Suprapubic skin (tissue), 4 donors: ENCODE results near the gene THRAP3. TPM values are rescaled to one million over a fixed set of nuclear protein-coding genes. Genes with fewer than 3 reads are reported as not detected.
"Not testable (repeated sequence)": the region's sequence is repeated elsewhere in the genome, so short reads cannot be mapped to it uniquely, and the experiment has no call there.

Experiments
- DNase-seq, 2 donors: peaks; one replicate each; pipeline ENCODE4 v3.0.0-alpha.2; 2019; ENCODE audit warnings: low spot score in 2 of 2
- H3K27ac ChIP-seq: fragments of 200-600 bp; sonication (generic); one replicate; pipeline ENCODE4 v1.5.1; 2019
- H3K27me3 ChIP-seq: fragments of 200-600 bp; sonication (generic); one replicate; pipeline ENCODE4 v1.5.1; 2019
- H3K36me3 ChIP-seq: fragments of 200-600 bp; sonication (generic); one replicate; pipeline ENCODE4 v1.5.1; 2019
- H3K4me1 ChIP-seq: fragments of 200-600 bp; sonication (generic); one replicate; pipeline ENCODE4 v1.5.1; 2019
- H3K4me3 ChIP-seq: fragments of 200-600 bp; sonication (generic); one replicate; pipeline ENCODE4 v1.5.1; 2019; ENCODE audit warnings: mild to moderate bottlenecking
- H3K9me3 ChIP-seq: fragments of 200-600 bp; sonication (generic); one replicate; pipeline ENCODE4 v1.5.1; 2019
- CTCF ChIP-seq, 2 donors: fragments of 200-600 bp in 1 of 2; fragments of 450-650 bp in 1 of 2; sonication (generic) in 1 of 2; IDR thresholded peaks; one replicate each; pipeline ENCODE4 v1.5.1; 2016 to 2019; ENCODE audit warnings: antibody characterized with exemption in 2 of 2, mild to moderate bottlenecking in 1 of 2, moderate library complexity in 1 of 2
- EP300 ChIP-seq: sonication (generic); formaldehyde crosslinking; IDR thresholded peaks from one replicate; pipeline ENCODE4 v1.6.1; 2017; ENCODE audit warnings: antibody characterized with exemption
- POLR2A ChIP-seq, 2 donors: fragments of 450-650 bp; IDR thresholded peaks; one replicate each; pipeline ENCODE4 v1.6.1; 2017; ENCODE audit warnings: antibody characterized with exemption in 2 of 2, mild to moderate bottlenecking in 2 of 2, moderate library complexity in 2 of 2
- POLR2AphosphoS5 ChIP-seq, 3 donors: sonication (generic); formaldehyde crosslinking; IDR thresholded peaks; one replicate each; pipeline ENCODE4 v1.6.1; 2017; ENCODE audit warnings: antibody characterized with exemption in 3 of 3
- WGBS: methylation state at CpG from one replicate; pipeline ENCODE4 v1.1.5; 2018; 5-methylcytosine and 5-hydroxymethylcytosine counted together
- total RNA-seq, 4 donors: library from RNA; depleted of rRNA; stranded (reverse); fragments of >200 nt; gene quantifications; one replicate each; pipeline ENCODE4 v1.1.0, GENCODE V29; 2016

Gene THRAP3
- total RNA-seq, 4 donors from 2014 or later = 73.3 to 93.3 (median 78.2) TPM

GRCh38 chr1:36248250-36248894 lies 24.1 kb downstream of the THRAP3 start:
- H3K4me1 ChIP-seq = peaks cover 53% of the 10 kb centered on the region

GRCh38 chr1:36251794-36252481 lies 27.7 kb downstream of the THRAP3 start:
- no peak for DNase-seq
- 61% methylated on average over 9 of the region's 9 CpGs for WGBS
- no peaks in the 10 kb centered on the region for H3K9me3 ChIP-seq
- no peaks in the 10 kb centered on the region for H3K27me3 ChIP-seq
- no peak for TF ChIP-seq POLR2AphosphoS5 (IDR thresholded peaks at IDR 0.05)
- TF ChIP-seq CTCF (IDR thresholded peaks at IDR 0.05) = no peak
- no peak for TF ChIP-seq EP300
- no peak for TF ChIP-seq POLR2A (IDR thresholded peaks at IDR 0.05)
- peak overlapping the region; percentile 41 for H3K27ac ChIP-seq
- peaks cover 71% of the 10 kb centered on the region for H3K4me1 ChIP-seq
- H3K36me3 ChIP-seq = no peaks in the 10 kb centered on the region
- no peak overlapping the region for H3K4me3 ChIP-seq

More at GRCh38 chr1:36248250-36248894, 24.1 kb downstream of the THRAP3 start:
- H3K4me3 ChIP-seq = no peak overlapping the region
- no peaks in the 10 kb centered on the region for H3K9me3 ChIP-seq
- H3K27me3 ChIP-seq = no peaks in the 10 kb centered on the region
- peak overlapping the region; percentile 64 for H3K27ac ChIP-seq
- DNase-seq = no peak
- H3K36me3 ChIP-seq = peaks cover 3% of the 10 kb centered on the region
- 50% methylated on average over 4 of the region's 4 CpGs for WGBS
- TF ChIP-seq POLR2A (IDR thresholded peaks at IDR 0.05) (no peak), POLR2AphosphoS5 (IDR thresholded peaks at IDR 0.05) (no peak), CTCF (IDR thresholded peaks at IDR 0.05) (peak in 1 of 2 donors; percentile 4)

- not testable (repeated sequence) for H3K9me3 ChIP-seq, H3K27me3 ChIP-seq, H3K36me3 ChIP-seq, H3K4me3 ChIP-seq, DNase-seq
- Histone ChIP-seq H3K27ac (peak overlapping the region; percentile 41), H3K4me1 (peaks cover 76% of the 10 kb centered on the region)
- 84% methylated on average over 6 of the region's 6 CpGs for WGBS
These were observed 28.2 kb downstream of the THRAP3 start for GRCh38 chr1:36252482-36252824.

- Histone ChIP-seq H3K27me3 (no peaks in the 10 kb centered on the region), H3K4me1 (peaks cover 78% of the 10 kb centered on the region), H3K4me3 (no peak overlapping the region), H3K27ac (no peak overlapping the region), H3K9me3 (no peaks in the 10 kb centered on the region), H3K36me3 (no peaks in the 10 kb centered on the region)
- DNase-seq = no peak
- no peak for TF ChIP-seq POLR2AphosphoS5 (IDR thresholded peaks at IDR 0.05)
- TF ChIP-seq POLR2A (IDR thresholded peaks at IDR 0.05) = no peak
- no peak for TF ChIP-seq CTCF (IDR thresholded peaks at IDR 0.05)
- TF ChIP-seq EP300 = no peak
- 51% methylated on average over 5 of the region's 5 CpGs for WGBS
These were observed 29.1 kb downstream of the THRAP3 start for GRCh38 chr1:36253161-36253862.

- DNase-seq = no peak
- no peak for TF ChIP-seq POLR2AphosphoS5 (IDR thresholded peaks at IDR 0.05)
- TF ChIP-seq EP300 = no peak
- no peak for TF ChIP-seq POLR2A (IDR thresholded peaks at IDR 0.05)
- TF ChIP-seq CTCF (IDR thresholded peaks at IDR 0.05) = no peak
- Histone ChIP-seq H3K9me3 (no peaks in the 10 kb centered on the region), H3K27me3 (no peaks in the 10 kb centered on the region), H3K27ac (no peak overlapping the region), H3K4me1 (peaks cover 63% of the 10 kb centered on the region), H3K36me3 (peaks cover 23% of the 10 kb centered on the region), H3K4me3 (no peak overlapping the region)
- WGBS = 88% methylated on average over 14 of the region's 15 CpGs
These were observed 32.5 kb downstream of the THRAP3 start for GRCh38 chr1:36256558-36257374.
